ENCODE data around the gene CWC25. TPM values are rescaled to one million over a fixed set of nuclear protein-coding genes. Genes with fewer than 3 reads are reported as not detected.
"Not testable (repeated sequence)": the region's sequence is repeated elsewhere in the genome, so short reads cannot be mapped to it uniquely, and the experiment has no call there.

The CWC25 gene
- total RNA-seq, 1 donor from 2014 or later, result 11.8 TPM

- Mint-ChIP-seq H3K9me3 (ENCODE audit: low read depth) (no peaks in the 10 kb centered on the region), H3K27me3 (ENCODE audit: low read depth) (no peaks in the 10 kb centered on the region), H3K4me1 (ENCODE audit: low read depth) (peaks cover 32% of the 10 kb centered on the region), H3K36me3 (ENCODE audit: low read depth) (peaks cover 5% of the 10 kb centered on the region), H3K27ac (ENCODE audit: unreplicated experiment) (peak overlapping the region; percentile 2), H3K4me3 (ENCODE audit: unreplicated experiment) (no peak overlapping the region)
- TF ChIP-seq, protein P1, sequence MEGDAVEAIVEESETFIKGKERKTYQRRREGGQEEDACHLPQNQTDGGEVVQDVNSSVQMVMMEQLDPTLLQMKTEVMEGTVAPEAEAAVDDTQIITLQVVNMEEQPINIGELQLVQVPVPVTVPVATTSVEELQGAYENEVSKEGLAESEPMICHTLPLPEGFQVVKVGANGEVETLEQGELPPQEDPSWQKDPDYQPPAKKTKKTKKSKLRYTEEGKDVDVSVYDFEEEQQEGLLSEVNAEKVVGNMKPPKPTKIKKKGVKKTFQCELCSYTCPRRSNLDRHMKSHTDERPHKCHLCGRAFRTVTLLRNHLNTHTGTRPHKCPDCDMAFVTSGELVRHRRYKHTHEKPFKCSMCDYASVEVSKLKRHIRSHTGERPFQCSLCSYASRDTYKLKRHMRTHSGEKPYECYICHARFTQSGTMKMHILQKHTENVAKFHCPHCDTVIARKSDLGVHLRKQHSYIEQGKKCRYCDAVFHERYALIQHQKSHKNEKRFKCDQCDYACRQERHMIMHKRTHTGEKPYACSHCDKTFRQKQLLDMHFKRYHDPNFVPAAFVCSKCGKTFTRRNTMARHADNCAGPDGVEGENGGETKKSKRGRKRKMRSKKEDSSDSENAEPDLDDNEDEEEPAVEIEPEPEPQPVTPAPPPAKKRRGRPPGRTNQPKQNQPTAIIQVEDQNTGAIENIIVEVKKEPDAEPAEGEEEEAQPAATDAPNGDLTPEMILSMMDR (IDR thresholded peaks at IDR 0.05), result no peak
- DNase-seq (ENCODE audit: low spot score), result no peak
Observed at GRCh38 chr17:38796451-38797157, 28.5 kb downstream of the CWC25 start.

DNA sequence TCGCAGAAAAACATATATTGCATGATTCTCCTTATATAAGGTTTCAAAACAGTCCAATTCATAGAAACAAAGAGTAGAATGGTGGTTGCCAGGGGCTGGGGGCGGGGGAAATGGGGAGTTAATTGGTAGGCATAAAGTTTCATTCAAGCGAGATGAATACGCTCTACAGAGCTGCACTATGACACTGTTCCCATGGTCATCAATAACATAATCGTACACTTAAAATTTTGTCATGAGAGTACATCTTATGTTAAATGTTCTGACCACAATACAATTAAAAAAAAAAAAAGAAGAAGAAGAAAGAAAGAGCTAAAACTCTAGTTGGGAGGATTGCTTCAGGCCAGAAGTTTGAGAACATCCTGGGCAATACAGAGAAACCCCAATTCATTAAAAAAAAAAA lies 30.9 kb downstream of the CWC25 start:
- no peaks in the 10 kb centered on the region for H3K9me3 Mint-ChIP-seq (ENCODE audit: low read depth)
- no peaks in the 10 kb centered on the region for H3K27me3 Mint-ChIP-seq (ENCODE audit: low read depth)
- no peak overlapping the region for H3K4me3 Mint-ChIP-seq (ENCODE audit: unreplicated experiment)
- H3K4me1 Mint-ChIP-seq (ENCODE audit: low read depth), result peaks cover 45% of the 10 kb centered on the region
- H3K36me3 Mint-ChIP-seq (ENCODE audit: low read depth), result no peaks in the 10 kb centered on the region
- TF ChIP-seq, protein P1 (IDR thresholded peaks at IDR 0.05), result no peak
- DNase-seq (ENCODE audit: low spot score), result no peak
- H3K27ac Mint-ChIP-seq (ENCODE audit: unreplicated experiment), result no peak overlapping the region

DNA sequence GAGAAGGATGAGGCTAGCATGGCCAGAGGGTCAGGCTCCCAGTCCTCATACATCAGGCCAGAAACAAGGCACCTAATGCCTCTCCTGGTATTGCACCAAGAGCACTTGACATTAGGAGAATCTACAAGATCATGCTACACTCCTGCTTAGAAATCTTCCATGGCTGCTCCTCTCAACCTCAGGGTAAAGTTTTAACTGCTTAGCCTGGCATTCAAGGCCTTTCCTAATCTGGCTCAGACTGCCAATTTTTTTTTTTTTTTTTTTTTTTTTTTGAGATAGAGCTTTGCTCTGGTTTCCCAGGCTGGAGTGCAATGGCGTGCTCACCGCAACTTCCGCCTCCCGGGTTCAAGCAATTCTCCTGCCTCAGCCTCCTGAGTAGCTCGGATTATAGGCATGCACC lies 34.0 kb downstream of the CWC25 start:
- Mint-ChIP-seq H3K9me3 (ENCODE audit: low read depth) (no peaks in the 10 kb centered on the region), H3K4me3 (ENCODE audit: unreplicated experiment) (no peak overlapping the region), H3K4me1 (ENCODE audit: low read depth) (peaks cover 23% of the 10 kb centered on the region), H3K36me3 (ENCODE audit: low read depth) (peaks cover 3% of the 10 kb centered on the region), H3K27ac (ENCODE audit: unreplicated experiment) (no peak overlapping the region), H3K27me3 (ENCODE audit: low read depth) (no peaks in the 10 kb centered on the region)
- TF ChIP-seq, protein P1 (IDR thresholded peaks at IDR 0.05), result no peak
- no peak for DNase-seq (ENCODE audit: low spot score)

GRCh38 chr17:38790148-38790707 lies 34.9 kb downstream of the CWC25 start:
- not testable (repeated sequence) for H3K9me3 Mint-ChIP-seq (ENCODE audit: low read depth); DNase-seq (ENCODE audit: low spot score); H3K36me3 Mint-ChIP-seq (ENCODE audit: low read depth); H3K4me3 Mint-ChIP-seq (ENCODE audit: unreplicated experiment); H3K27me3 Mint-ChIP-seq (ENCODE audit: low read depth)
- TF ChIP-seq, protein P1 (IDR thresholded peaks at IDR 0.05), result peak; percentile 14
- Mint-ChIP-seq H3K4me1 (ENCODE audit: low read depth) (peaks cover 23% of the 10 kb centered on the region), H3K27ac (ENCODE audit: unreplicated experiment) (peak overlapping the region; percentile 77)

GRCh38 chr17:38789185-38789584 lies 35.9 kb downstream of the CWC25 start:
- TF ChIP-seq, protein P1 (IDR thresholded peaks at IDR 0.05), result no peak
- H3K27me3 Mint-ChIP-seq (ENCODE audit: low read depth), result no peaks in the 10 kb centered on the region
- H3K4me1 Mint-ChIP-seq (ENCODE audit: low read depth), result peaks cover 23% of the 10 kb centered on the region
- DNase-seq (ENCODE audit: low spot score), result no peak
- no peak overlapping the region for H3K4me3 Mint-ChIP-seq (ENCODE audit: unreplicated experiment)
- peaks cover 5% of the 10 kb centered on the region for H3K36me3 Mint-ChIP-seq (ENCODE audit: low read depth)
- no peak overlapping the region for H3K27ac Mint-ChIP-seq (ENCODE audit: unreplicated experiment)
- no peaks in the 10 kb centered on the region for H3K9me3 Mint-ChIP-seq (ENCODE audit: low read depth)

DNA sequence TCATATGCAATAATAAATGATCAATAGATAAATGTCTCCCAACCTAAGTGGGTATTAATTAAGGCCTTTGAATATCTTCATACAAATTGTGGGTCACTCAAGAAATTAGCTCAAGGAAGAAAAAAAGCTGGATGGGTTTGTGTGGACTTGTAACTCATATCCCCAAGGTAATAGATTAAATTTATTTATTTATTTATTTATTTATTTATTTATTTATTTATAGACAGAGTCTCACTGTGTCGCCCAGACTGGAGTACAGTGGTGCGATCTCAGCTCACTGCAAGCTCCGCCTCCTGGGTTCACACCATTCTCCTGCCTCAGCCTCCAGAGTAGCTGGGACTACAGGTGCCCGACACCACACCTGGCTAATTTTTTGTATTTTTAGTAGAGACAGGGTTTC lies 37.1 kb downstream of the CWC25 start:
- H3K27ac Mint-ChIP-seq (ENCODE audit: unreplicated experiment); H3K36me3 Mint-ChIP-seq (ENCODE audit: low read depth); H3K4me3 Mint-ChIP-seq (ENCODE audit: unreplicated experiment); H3K27me3 Mint-ChIP-seq (ENCODE audit: low read depth); H3K9me3 Mint-ChIP-seq (ENCODE audit: low read depth); DNase-seq (ENCODE audit: low spot score): not testable (repeated sequence)
- peaks cover 23% of the 10 kb centered on the region for H3K4me1 Mint-ChIP-seq (ENCODE audit: low read depth)

Measured in chondrocyte (in vitro differentiated cells).